Adrenal gland (tissue), 5 donors: ENCODE measurements around the gene SVIL.

Experiments
- POLR2A ChIP-seq, 2 donors: fragments of 450-650 bp; IDR thresholded peaks; one replicate each; pipeline ENCODE4 v1.6.1; 2017; ENCODE audit warnings: antibody characterized with exemption in 2 of 2, mild to moderate bottlenecking in 2 of 2, moderate library complexity in 1 of 2
- TF ChIP-seq, protein P1 (sequence below), 6 experiments: fragments of 450-650 bp in 4 of 6; fragments of 200-600 bp in 2 of 6; sonication (generic) in 1 of 6; IDR thresholded peaks; 1 replicate in 5 of 6; 2 replicates in 1 of 6; pipeline versions ENCODE4 v1.5.1 to v1.8.0; 2016 to 2021; ENCODE audit warnings: antibody characterized with exemption in 6 of 6, mild to moderate bottlenecking in 2 of 6, moderate library complexity in 1 of 6
- donor health status: DM: no; HTN: no; CAD: no.

DNA sequence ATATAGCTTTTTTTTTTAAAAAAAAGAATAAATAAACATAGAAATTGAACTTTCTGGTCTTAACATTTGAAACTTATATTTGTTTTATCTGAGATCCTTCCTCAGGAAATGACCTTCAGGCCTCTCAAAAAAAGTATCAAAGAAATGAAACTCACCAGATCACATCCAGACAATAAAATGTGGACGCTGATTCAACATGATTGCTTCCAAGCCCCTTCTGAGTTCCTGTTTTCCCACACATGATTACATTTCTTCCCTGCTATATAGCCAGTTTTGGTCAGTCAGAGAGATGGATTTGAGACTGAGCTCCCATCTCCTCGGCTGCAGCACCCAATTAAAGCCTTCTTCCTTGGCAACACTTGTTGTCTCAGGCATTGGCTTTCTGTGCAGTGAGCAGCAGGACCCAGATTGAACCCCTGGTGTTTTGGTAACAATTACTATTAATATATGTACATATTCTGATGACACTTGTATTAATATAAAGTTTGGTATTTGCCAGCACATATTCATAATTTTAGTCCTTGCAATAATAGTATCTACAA is 21.8 kb upstream of the SVIL start:
- TF ChIP-seq, protein P1, sequence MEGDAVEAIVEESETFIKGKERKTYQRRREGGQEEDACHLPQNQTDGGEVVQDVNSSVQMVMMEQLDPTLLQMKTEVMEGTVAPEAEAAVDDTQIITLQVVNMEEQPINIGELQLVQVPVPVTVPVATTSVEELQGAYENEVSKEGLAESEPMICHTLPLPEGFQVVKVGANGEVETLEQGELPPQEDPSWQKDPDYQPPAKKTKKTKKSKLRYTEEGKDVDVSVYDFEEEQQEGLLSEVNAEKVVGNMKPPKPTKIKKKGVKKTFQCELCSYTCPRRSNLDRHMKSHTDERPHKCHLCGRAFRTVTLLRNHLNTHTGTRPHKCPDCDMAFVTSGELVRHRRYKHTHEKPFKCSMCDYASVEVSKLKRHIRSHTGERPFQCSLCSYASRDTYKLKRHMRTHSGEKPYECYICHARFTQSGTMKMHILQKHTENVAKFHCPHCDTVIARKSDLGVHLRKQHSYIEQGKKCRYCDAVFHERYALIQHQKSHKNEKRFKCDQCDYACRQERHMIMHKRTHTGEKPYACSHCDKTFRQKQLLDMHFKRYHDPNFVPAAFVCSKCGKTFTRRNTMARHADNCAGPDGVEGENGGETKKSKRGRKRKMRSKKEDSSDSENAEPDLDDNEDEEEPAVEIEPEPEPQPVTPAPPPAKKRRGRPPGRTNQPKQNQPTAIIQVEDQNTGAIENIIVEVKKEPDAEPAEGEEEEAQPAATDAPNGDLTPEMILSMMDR (IDR thresholded peaks at IDR 0.05), result no peak
- no peak for TF ChIP-seq POLR2A (IDR thresholded peaks at IDR 0.05)
